GM19351 (cell line): ENCODE results near the gene PIK3R6.

ENCODE experiments used
- ATAC-seq: cut with Tn5 transposase; IDR thresholded peaks from one replicate; pipeline ENCODE4 v1.9.1; 2021; ENCODE audit warnings: mild to moderate bottlenecking, moderate library complexity; ENCODE audit not compliant: unreplicated experiment

Gene PIK3R6

DNA sequence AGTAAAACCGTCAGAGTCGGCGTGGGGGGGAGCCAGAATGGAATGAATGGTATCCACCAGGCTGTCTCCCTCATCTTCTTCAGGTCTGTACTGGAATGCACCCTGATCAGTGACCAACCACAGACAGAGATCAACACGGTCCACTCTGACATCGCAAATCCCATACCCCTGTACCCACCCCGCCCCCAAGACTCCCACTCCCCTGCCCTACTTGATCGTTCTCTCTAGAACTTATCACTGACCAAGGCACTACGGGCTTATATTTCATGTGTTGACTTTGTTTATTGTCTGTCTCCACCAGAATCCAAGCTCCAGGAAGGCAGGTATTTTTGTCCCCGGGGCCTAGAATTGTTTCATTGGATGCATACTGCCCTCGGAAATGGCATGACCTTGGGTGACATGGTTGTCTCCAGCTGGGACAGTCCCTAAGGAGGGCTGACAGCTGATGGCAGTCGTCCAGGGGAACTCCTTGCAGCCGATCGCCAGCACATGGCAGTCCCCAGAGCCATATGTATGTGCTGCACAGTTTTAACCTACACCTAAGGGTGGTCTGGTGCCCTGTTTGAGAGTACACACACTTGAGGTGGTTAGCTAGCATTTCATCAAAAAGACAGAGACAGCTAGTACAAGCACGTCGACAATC, 67.8 kb downstream of the PIK3R6 start:
- no peak for ATAC-seq

GRCh38 chr17:8798846-8799569, 68.5 kb downstream of the PIK3R6 start, which contains the start of gene MFSD6L:
TSS of gene MFSD6L (minus strand) at chr17:8799365. CDS start at chr17:8799120, 245 bp downstream.
- ATAC-seq = no peak

- no peak for ATAC-seq
These were observed 69.2 kb downstream of the PIK3R6 start for GRCh38 chr17:8798176-8798845.

GRCh38 chr17:8797621-8798175, 69.8 kb downstream of the PIK3R6 start:
- no peak for ATAC-seq

GRCh38 chr17:8794636-8795035, 72.8 kb downstream of the PIK3R6 start:
- ATAC-seq = no peak

- no peak for ATAC-seq
These were observed 73.8 kb downstream of the PIK3R6 start for GRCh38 chr17:8793649-8794048.

- ATAC-seq = no peak
These were observed 74.8 kb downstream of the PIK3R6 start for GRCh38 chr17:8792646-8793045.

GRCh38 chr17:8791910-8792270, 75.6 kb downstream of the PIK3R6 start:
- ATAC-seq = no peak

DNA sequence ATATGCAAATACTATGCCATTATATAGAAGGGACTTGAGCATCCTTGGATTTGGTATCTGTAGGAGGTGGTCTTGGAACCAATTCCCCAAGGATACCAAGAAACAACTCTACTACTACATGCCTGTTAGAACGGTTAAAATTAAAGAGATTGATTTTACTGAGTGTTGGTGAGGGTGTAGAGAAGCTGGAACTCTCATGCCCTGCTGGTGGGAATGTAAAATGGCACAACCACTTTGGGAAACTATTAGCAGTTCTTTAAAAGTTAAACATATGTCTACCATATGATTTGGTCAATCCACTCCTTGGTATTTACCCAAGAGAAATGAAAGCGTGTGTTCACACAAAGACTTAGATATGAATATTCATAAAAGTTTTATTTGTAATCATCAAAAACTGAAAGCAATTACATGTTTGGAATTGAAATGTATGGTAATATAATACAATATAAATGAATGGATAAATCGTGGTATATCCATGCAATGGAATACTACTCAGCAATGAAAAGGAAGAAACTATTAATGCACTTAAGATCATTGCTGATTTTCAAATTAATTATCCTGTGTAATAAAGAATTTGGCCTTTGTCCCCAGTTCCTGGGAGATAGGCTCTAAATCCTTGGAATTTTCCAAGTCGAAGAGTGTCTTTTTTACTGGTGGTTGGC, 76.1 kb downstream of the PIK3R6 start:
- ATAC-seq = no peak

DNA sequence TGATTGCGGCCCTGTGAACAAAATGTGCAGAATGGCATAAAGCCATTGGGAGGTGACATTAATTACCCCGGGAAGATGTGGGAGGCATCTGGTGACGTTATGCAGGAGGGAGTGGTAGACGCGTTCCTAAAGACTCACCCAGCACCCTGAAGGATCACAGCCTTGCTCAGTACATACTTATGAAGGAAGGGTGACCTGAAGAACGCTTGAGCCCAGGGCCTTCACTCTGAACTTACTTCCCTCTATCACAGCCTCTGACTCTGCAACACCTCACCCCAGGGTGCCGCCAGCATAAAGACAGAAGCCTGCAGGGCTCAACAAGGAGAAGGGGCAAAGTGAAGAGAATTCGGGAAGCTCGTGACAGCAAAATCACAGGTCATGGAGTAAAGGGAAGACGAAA, 77.7 kb downstream of the PIK3R6 start:
- no peak for ATAC-seq

DNA sequence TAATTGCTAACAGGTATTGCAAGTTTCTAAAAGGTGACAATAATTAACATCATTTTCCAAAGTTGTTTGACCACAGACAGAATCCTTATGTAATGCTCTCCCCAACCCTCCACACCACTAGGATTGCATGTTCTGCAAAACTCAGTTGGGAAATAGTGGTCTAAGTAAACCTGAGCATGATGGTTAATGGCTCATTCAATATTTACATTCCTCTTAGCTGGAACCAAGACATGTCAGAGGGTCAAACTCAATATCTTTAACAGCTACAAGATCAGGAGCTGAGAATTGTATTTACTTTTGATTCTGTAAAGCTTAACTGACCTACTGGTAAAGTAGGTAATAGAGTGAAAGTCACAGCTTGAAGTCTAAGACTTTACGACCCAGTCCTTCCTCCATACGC, 78.5 kb downstream of the PIK3R6 start:
- ATAC-seq = no peak

- no peak for ATAC-seq
These were observed 81.7 kb downstream of the PIK3R6 start for GRCh38 chr17:8785547-8786413.

GRCh38 chr17:8782176-8782575, 85.3 kb downstream of the PIK3R6 start:
- ATAC-seq = no peak

DNA sequence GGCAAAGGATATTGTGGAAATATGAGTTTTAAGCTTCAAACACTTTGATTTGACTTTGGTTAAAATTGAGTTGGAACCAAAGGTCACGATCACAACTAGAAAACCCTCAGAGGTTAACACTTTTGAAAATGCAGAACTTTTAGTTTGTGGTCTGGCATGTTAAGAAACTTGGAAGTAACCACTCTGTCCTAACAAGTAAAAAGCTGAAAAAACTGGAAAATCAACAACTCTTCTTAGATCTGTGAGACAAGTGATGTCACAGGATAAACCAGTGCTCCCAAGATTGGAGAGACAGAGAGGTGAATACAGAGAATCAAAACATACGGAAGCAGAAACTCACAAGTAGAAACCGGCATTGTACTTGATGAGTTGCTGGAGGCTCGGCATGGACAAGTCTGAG, 85.7 kb downstream of the PIK3R6 start:
- no peak for ATAC-seq

- no peak for ATAC-seq
These were observed 90.6 kb downstream of the PIK3R6 start for GRCh38 chr17:8776881-8777280.

DNA sequence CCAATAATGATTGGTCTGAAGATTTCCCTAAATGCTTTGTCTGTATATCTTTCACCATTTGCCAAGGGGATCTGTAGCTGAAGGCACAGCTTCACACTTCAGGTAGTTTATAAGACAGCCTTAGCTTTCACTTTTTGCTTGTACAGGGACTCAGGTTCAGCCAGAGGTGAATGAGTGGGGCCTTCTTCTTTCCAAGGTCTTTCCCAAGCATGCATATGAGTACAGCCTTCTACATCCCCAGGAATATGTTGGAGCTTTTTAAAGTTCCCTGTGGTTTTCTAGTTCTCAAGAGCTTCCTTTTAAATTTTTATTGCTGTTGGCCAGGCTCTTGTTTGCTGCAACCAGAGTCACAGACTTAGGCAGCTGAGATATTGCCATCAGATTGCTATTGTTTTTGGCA, 91.2 kb downstream of the PIK3R6 start:
- no peak for ATAC-seq

DNA sequence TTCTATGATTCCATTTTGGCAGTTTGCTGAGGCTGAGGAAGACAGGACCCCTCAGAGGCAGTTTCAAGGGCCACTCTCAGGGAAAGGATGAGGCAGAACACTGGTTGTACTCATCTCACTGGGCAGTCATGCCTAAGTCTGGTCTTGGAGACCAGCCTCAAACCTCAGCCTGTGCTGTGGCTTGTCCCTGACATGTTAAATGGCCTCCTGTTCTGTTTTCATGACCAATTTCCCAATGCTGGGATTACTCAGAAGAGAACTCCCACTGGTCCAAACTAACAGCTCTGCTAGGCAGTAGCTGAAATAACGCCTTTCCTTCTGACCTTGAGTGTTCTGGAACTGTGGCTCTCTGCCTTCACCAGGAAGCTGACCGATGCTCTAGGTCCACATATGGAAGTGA, 100.7 kb downstream of the PIK3R6 start:
- no peak for ATAC-seq

- ATAC-seq = no peak
These were observed 105.5 kb downstream of the PIK3R6 start for GRCh38 chr17:8762012-8762411.

- ATAC-seq = no peak
These were observed 109.3 kb downstream of the PIK3R6 start, which contains the start of gene SPDYE4 for GRCh38 chr17:8758137-8758596. TSS of gene SPDYE4 (minus strand) at chr17:8758546. CDS start at chr17:8758382, 164 bp downstream.

- ATAC-seq = no peak
These were observed 110.3 kb downstream of the PIK3R6 start for GRCh38 chr17:8757189-8757588.
